Osteocyte (in vitro differentiated cells): ENCODE data around the gene PDLIM5. TPM values are rescaled to one million over a fixed set of nuclear protein-coding genes. Genes with fewer than 3 reads are reported as not detected.
"Not testable (repeated sequence)": the region's sequence is repeated elsewhere in the genome, so short reads cannot be mapped to it uniquely, and the experiment has no call there.

ENCODE experiments used
- DNase-seq: peaks from one replicate; pipeline ENCODE4 v3.0.0; 2021; ENCODE audit warnings: mixed read lengths; ENCODE audit not compliant: unreplicated experiment; ENCODE audit errors: extremely low spot score
- H3K27ac Mint-ChIP-seq: one replicate; pipeline ENCODE4 v1.8.0; 2021; ENCODE audit warnings: mild to moderate bottlenecking, mixed read lengths; ENCODE audit not compliant: unreplicated experiment
- H3K27me3 Mint-ChIP-seq: one replicate; pipeline ENCODE4 v1.8.0; 2021; ENCODE audit warnings: mixed read lengths; ENCODE audit not compliant: unreplicated experiment
- H3K36me3 Mint-ChIP-seq: one replicate; pipeline ENCODE4 v1.8.0; 2021; ENCODE audit warnings: mixed read lengths; ENCODE audit not compliant: unreplicated experiment
- H3K4me1 Mint-ChIP-seq: one replicate; pipeline ENCODE4 v1.8.0; 2021; ENCODE audit warnings: mixed read lengths; ENCODE audit not compliant: unreplicated experiment
- H3K4me3 Mint-ChIP-seq: one replicate; pipeline ENCODE4 v1.8.0; 2021; ENCODE audit warnings: mild to moderate bottlenecking, moderate library complexity, mixed read lengths; ENCODE audit not compliant: unreplicated experiment
- H3K9me3 Mint-ChIP-seq: one replicate; pipeline ENCODE4 v1.8.0; 2021; ENCODE audit warnings: mixed read lengths; ENCODE audit not compliant: unreplicated experiment
- CTCF ChIP-seq: fragments of 200-600 bp; sonication (generic); IDR thresholded peaks from 2 replicates; pipeline ENCODE4 v1.5.0; 2021; ENCODE audit warnings: antibody characterized with exemption, mild to moderate bottlenecking, moderate library complexity
- total RNA-seq: library from RNA; stranded (reverse); gene quantifications from 2 replicates; pipeline ENCODE4 v1.2.1, GENCODE V29; 2021

PDLIM5 gene
- total RNA-seq, 1 donor from 2014 or later, result 324 TPM

GRCh38 chr4:94548571-94548970, 96.8 kb downstream of the PDLIM5 start:
- peaks cover 12% of the 10 kb centered on the region for H3K9me3 Mint-ChIP-seq
- peak overlapping the region; percentile 38 for H3K4me3 Mint-ChIP-seq
- H3K27me3 Mint-ChIP-seq, result no peaks in the 10 kb centered on the region
- no peak for DNase-seq
- H3K36me3 Mint-ChIP-seq, result peaks cover 25% of the 10 kb centered on the region
- H3K4me1 Mint-ChIP-seq, result peaks cover 80% of the 10 kb centered on the region
- H3K27ac Mint-ChIP-seq, result peak overlapping the region; percentile 89
- no peak for TF ChIP-seq CTCF

- no peak for DNase-seq
- Mint-ChIP-seq H3K9me3 (peaks cover 12% of the 10 kb centered on the region), H3K36me3 (peaks cover 21% of the 10 kb centered on the region), H3K4me1 (peaks cover 78% of the 10 kb centered on the region), H3K4me3 (no peak overlapping the region), H3K27me3 (no peaks in the 10 kb centered on the region), H3K27ac (no peak overlapping the region)
- TF ChIP-seq CTCF, result no peak
Measured at GRCh38 chr4:94550352-94550751, 98.6 kb downstream of the PDLIM5 start.

- no peak overlapping the region for H3K4me3 Mint-ChIP-seq
- H3K27me3 Mint-ChIP-seq, result no peaks in the 10 kb centered on the region
- peak overlapping the region; percentile 65 for H3K27ac Mint-ChIP-seq
- H3K9me3 Mint-ChIP-seq, result peaks cover 12% of the 10 kb centered on the region
- no peak for TF ChIP-seq CTCF
- no peak for DNase-seq
- H3K4me1 Mint-ChIP-seq, result peaks cover 73% of the 10 kb centered on the region
- H3K36me3 Mint-ChIP-seq, result peaks cover 21% of the 10 kb centered on the region
Measured at GRCh38 chr4:94550851-94551250, 99.1 kb downstream of the PDLIM5 start.

GRCh38 chr4:94551643-94552564, 100.2 kb downstream of the PDLIM5 start:
- no peak overlapping the region for H3K4me3 Mint-ChIP-seq
- no peak for TF ChIP-seq CTCF
- H3K4me1 Mint-ChIP-seq, result peaks cover 65% of the 10 kb centered on the region
- H3K27ac Mint-ChIP-seq, result peak overlapping the region; percentile 86
- DNase-seq, result no peak
- H3K27me3 Mint-ChIP-seq, result no peaks in the 10 kb centered on the region
- peaks cover 23% of the 10 kb centered on the region for H3K36me3 Mint-ChIP-seq
- H3K9me3 Mint-ChIP-seq, result peaks cover 12% of the 10 kb centered on the region

- peaks cover 64% of the 10 kb centered on the region for H3K4me1 Mint-ChIP-seq
- not testable (repeated sequence) for H3K36me3 Mint-ChIP-seq, H3K27ac Mint-ChIP-seq, DNase-seq, H3K4me3 Mint-ChIP-seq, H3K27me3 Mint-ChIP-seq, H3K9me3 Mint-ChIP-seq
Measured at GRCh38 chr4:94556047-94556446, 104.3 kb downstream of the PDLIM5 start.

- Mint-ChIP-seq H3K4me1 (peaks cover 66% of the 10 kb centered on the region), H3K27ac (peak overlapping the region; percentile 88)
- not testable (repeated sequence) for H3K4me3 Mint-ChIP-seq, H3K36me3 Mint-ChIP-seq, H3K27me3 Mint-ChIP-seq, H3K9me3 Mint-ChIP-seq, DNase-seq
Measured at GRCh38 chr4:94557632-94558031, 105.9 kb downstream of the PDLIM5 start.
